B cell (primary cell): ENCODE results near the gene KANK2. TPM values are rescaled to one million over a fixed set of nuclear protein-coding genes. Genes with fewer than 3 reads are reported as not detected.
A peak's percentile ranks its signal among the peaks of the same experiment; 100 is the strongest.

Experiments used
- ATAC-seq: fragments of 200-7000 bp; cut with Tn5 transposase; one replicate; pipeline ENCODE4 v1.10.0; 2021; ENCODE audit warnings: low read depth, mild to moderate bottlenecking, moderate number of reproducible peaks, moderate library complexity
- CTCF ChIA-PET: fragments of 350-600 bp; sonication (Branson Sonifier 250); formaldehyde crosslinking; loops from one replicate; lab custom pipeline; 2021; ENCODE audit warnings: antibody characterized with exemption, inconsistent platforms; lab: Charles Lee
- POLR2A ChIA-PET: fragments of 350-600 bp; sonication (Branson Sonifier 250); formaldehyde crosslinking; loops from one replicate; lab custom pipeline; 2021; ENCODE audit warnings: antibody characterized with exemption; lab: Charles Lee
- DNase-seq: peaks from one replicate; pipeline ENCODE4 v3.0.0; 2013
- H2AFZ ChIP-seq: 2 replicates; pipeline ENCODE4 v1.6.1; 2012; ENCODE audit warnings: mild to moderate bottlenecking, low read depth, low read length; ENCODE audit not compliant: insufficient read depth, poor library complexity, severe bottlenecking
- H3K27ac ChIP-seq, 2 donors: 1 replicate in 1 of 2; 2 replicates in 1 of 2; pipeline ENCODE4 v1.5.1; 2012 to 2013; ENCODE audit warnings: low read length in 2 of 2, mild to moderate bottlenecking in 2 of 2, moderate library complexity in 1 of 2
- H3K27me3 ChIP-seq, 4 experiments: fragments of 200-600 bp in 1 of 4; sonication (generic) in 1 of 4; replicated peaks in 1 of 4; 1 replicate in 2 of 4; 2 replicates in 2 of 4; pipeline versions ENCODE4 v1.6.1 to v1.7.0; 2013 to 2016; ENCODE audit warnings: low read length in 3 of 4, mild to moderate bottlenecking in 2 of 4, mixed read lengths in 1 of 4, moderate library complexity in 1 of 4; ENCODE audit not compliant: insufficient read depth in 4 of 4, control insufficient read depth in 3 of 4; ENCODE audit errors: control extremely low read depth in 1 of 4
- H3K36me3 ChIP-seq, 2 experiments: replicated peaks in 1 of 2; 1 replicate in 1 of 2; 2 replicates in 1 of 2; pipeline versions ENCODE4 v1.6.1 to v1.7.1; 2013; ENCODE audit warnings: low read length in 1 of 2; ENCODE audit not compliant: insufficient read depth in 2 of 2, control insufficient read depth in 1 of 2; ENCODE audit errors: control extremely low read depth in 1 of 2, extremely low read depth in 1 of 2
- H3K4me1 ChIP-seq, 2 donors: fragments of 200-600 bp in 1 of 2; sonication (generic) in 1 of 2; 1 replicate in 1 of 2; 2 replicates in 1 of 2; pipeline versions ENCODE4 v1.5.1 to v1.6.1; 2013 to 2017; ENCODE audit warnings: low read length in 2 of 2; ENCODE audit not compliant: control insufficient read depth in 2 of 2, insufficient read depth in 2 of 2
- H3K4me2 ChIP-seq: replicated peaks from 2 replicates; pipeline ENCODE3; 2012; ENCODE audit warnings: mild to moderate bottlenecking, low read depth, low read length; ENCODE audit not compliant: poor library complexity, severe bottlenecking
- H3K4me3 ChIP-seq, 5 experiments: fragments of 200-600 bp in 1 of 5; sonication (generic) in 1 of 5; 1 replicate in 3 of 5; 2 replicates in 2 of 5; pipeline versions ENCODE4 v1.5.1 to v1.7.0; 2011 to 2016; ENCODE audit warnings: low read length in 4 of 5, mild to moderate bottlenecking in 4 of 5, low read depth in 2 of 5, control low read depth in 1 of 5, moderate library complexity in 1 of 5; ENCODE audit not compliant: insufficient read depth in 1 of 5; ENCODE audit errors: control extremely low read depth in 1 of 5, extremely low read depth in 1 of 5
- H3K79me2 ChIP-seq: fragments of 200-600 bp; sonication (generic); one replicate; pipeline ENCODE4 v1.6.0; 2016; ENCODE audit warnings: low read length; ENCODE audit not compliant: control insufficient read depth, insufficient read depth
- H3K9ac ChIP-seq: fragments of 200-600 bp; sonication (generic); 2 replicates; pipeline ENCODE4 v1.6.1; 2017; ENCODE audit warnings: mild to moderate bottlenecking, low read length, moderate library complexity
- H3K9me3 ChIP-seq, 3 donors: one replicate each; pipeline versions ENCODE4 v1.6.1 to v1.7.1; 2013; ENCODE audit warnings: low read length in 2 of 3; ENCODE audit not compliant: control insufficient read depth in 2 of 3, insufficient read depth in 1 of 3; ENCODE audit errors: control extremely low read depth in 1 of 3
- H4K20me1 ChIP-seq: 2 replicates; pipeline ENCODE4 v1.6.0; 2012; ENCODE audit warnings: mild to moderate bottlenecking, low read length; ENCODE audit not compliant: insufficient read depth, control insufficient read depth, poor library complexity, severe bottlenecking
- H3K27ac Mint-ChIP-seq: one replicate; pipeline ENCODE4 v1.8.0; 2021; ENCODE audit warnings: mixed read lengths
- H3K27me3 Mint-ChIP-seq: one replicate; pipeline ENCODE4 v1.8.0; 2021; ENCODE audit warnings: mixed read lengths
- H3K4me1 Mint-ChIP-seq: one replicate; pipeline ENCODE4 v1.8.0; 2021; ENCODE audit warnings: mixed read lengths
- H3K4me3 Mint-ChIP-seq: one replicate; pipeline ENCODE4 v1.8.0; 2021; ENCODE audit warnings: mixed read lengths
- H3K9me3 Mint-ChIP-seq: one replicate; pipeline ENCODE4 v1.8.0; 2022; ENCODE audit warnings: mixed read lengths; ENCODE audit not compliant: insufficient read depth
- EZH2 ChIP-seq: IDR thresholded peaks from 2 replicates; pipeline ENCODE4 v1.6.1; 2012; ENCODE audit warnings: borderline replicate concordance, low read depth, mild to moderate bottlenecking, moderate library complexity, low read length; ENCODE audit not compliant: insufficient read depth, poor library complexity, severe bottlenecking
- WGBS: methylation state at CpG from one replicate; pipeline ENCODE4 v1.1.5; 2013; ENCODE audit warnings: missing lambda C conversion rate; ENCODE audit not compliant: insufficient coverage; 5-methylcytosine and 5-hydroxymethylcytosine counted together
- intact Hi-C: fragments of 100-400 bp; cut with micrococcal nuclease; formaldehyde crosslinking; loops from one replicate; pipeline ENCODE4 v1.10.0; 2022
- polyA plus RNA-seq: library from polyadenylated mRNA; depleted of rRNA; stranded (reverse); fragments of >200 nt; gene quantifications from 2 replicates; pipeline ENCODE4 v1.2.3, GENCODE V29; 2012
- total RNA-seq, 2 donors: library from RNA; stranded (reverse); fragments of 120-200 nt in 1 of 2; gene quantifications; 1 replicate in 1 of 2; 2 replicates in 1 of 2; pipeline versions ENCODE4 v1.2.3 to v1.2.4, GENCODE V29; 2013 to 2022
- TF ChIP-seq, protein P1 (sequence below): fragments of 200-600 bp; IDR thresholded peaks from one replicate; pipeline ENCODE4 v1.8.0; 2022; ENCODE audit warnings: antibody characterized with exemption, mild to moderate bottlenecking

The KANK2 gene
- total and polyA plus RNA-seq, 2 donors (not counting 1 experiment from before 2014, with no cell fraction given): 0.54 to 18.9 TPM

DNA sequence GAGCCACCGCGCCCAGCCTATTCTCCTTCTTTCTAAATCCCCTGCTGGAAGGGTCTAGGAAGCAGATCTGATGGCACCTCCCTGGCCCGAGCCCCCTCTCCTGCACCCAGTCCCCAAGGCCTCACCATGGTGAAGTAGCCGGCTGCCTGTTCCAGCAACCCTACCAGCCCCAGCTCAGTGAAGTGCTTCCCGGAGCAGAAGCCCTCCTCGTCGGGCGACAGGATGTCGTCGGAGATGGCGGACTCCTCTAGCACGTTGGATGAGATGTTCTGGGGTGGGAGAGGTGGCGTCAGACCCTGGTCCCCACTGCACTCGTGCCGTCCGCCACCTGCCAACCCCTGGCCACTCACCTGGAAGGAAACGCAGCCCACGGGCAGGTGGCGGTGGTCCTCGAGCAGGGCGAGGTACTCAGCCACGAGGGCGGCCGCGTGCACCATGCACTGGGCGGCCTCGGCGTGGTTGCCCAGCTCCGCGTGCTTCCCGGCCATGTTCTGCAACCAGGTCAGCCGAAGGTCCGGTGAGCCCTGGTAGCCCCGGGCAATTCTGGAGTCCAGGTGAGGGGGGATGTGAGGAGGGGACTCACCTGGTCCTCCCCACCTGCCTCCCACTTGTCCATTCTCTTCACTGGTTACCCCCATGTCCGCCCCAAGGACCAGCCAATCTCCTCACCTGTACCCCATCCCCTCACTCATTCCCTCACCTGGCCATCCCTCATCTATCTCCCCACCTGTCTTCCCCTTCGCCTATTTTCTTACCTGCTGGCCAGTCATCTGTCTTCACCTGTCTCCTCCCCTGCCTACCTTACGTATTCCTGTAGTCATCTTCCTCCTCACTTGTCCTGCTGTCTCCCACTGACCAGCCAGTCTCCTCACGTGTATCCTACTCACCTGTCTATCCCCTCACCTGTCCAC is 11.5 kb upstream of the KANK2 start:
- Histone ChIP-seq H3K4me2 (no peak overlapping the region), H3K27ac (no peak overlapping the region), H2AFZ (no peak overlapping the region), H3K27me3 (no peaks in the 10 kb centered on the region), H4K20me1 (no peaks in the 10 kb centered on the region), H3K4me3 (no peak overlapping the region), H3K4me1 (peaks cover 0 to 8% of the 10 kb centered on the region in 2 donors), H3K9ac (no peak overlapping the region), H3K9me3 (no peaks in the 10 kb centered on the region), H3K79me2 (no peaks in the 10 kb centered on the region), H3K36me3 (no peaks in the 10 kb centered on the region)
- ATAC-seq (no peak), DNase-seq (no peak)
- CTCF ChIA-PET: no interaction called here
- Mint-ChIP-seq H3K4me1 (peaks cover 11% of the 10 kb centered on the region), H3K9me3 (no peaks in the 10 kb centered on the region), H3K27me3 (peaks cover 3% of the 10 kb centered on the region), H3K4me3 (no peak overlapping the region), H3K27ac (peak overlapping the region; percentile 59)
- intact Hi-C loops: no loop called here
- no peak for TF ChIP-seq EZH2
- TF ChIP-seq, protein P1, sequence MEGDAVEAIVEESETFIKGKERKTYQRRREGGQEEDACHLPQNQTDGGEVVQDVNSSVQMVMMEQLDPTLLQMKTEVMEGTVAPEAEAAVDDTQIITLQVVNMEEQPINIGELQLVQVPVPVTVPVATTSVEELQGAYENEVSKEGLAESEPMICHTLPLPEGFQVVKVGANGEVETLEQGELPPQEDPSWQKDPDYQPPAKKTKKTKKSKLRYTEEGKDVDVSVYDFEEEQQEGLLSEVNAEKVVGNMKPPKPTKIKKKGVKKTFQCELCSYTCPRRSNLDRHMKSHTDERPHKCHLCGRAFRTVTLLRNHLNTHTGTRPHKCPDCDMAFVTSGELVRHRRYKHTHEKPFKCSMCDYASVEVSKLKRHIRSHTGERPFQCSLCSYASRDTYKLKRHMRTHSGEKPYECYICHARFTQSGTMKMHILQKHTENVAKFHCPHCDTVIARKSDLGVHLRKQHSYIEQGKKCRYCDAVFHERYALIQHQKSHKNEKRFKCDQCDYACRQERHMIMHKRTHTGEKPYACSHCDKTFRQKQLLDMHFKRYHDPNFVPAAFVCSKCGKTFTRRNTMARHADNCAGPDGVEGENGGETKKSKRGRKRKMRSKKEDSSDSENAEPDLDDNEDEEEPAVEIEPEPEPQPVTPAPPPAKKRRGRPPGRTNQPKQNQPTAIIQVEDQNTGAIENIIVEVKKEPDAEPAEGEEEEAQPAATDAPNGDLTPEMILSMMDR: no peak
- POLR2A ChIA-PET: no interaction called here
- WGBS: 97% methylated on average over 30 of the region's 38 CpGs
